Nephron (organoid): ENCODE results near the gene MN1.
A peak's percentile ranks its signal among the peaks of the same experiment; 100 is the strongest.

Source experiments
- H3K27ac Mint-ChIP-seq, 3 experiments: 2 replicates each; pipeline ENCODE4 v1.8.0; 2020; ENCODE audit warnings: mixed read lengths in 3 of 3, mild to moderate bottlenecking in 2 of 3, moderate library complexity in 1 of 3
- H3K27me3 Mint-ChIP-seq: 2 replicates; pipeline ENCODE4 v1.8.0; 2021; ENCODE audit warnings: low read depth, mild to moderate bottlenecking, moderate library complexity, mixed read lengths
- H3K36me3 Mint-ChIP-seq: 2 replicates; pipeline ENCODE4 v1.8.0; 2020; ENCODE audit warnings: low read depth, mixed read lengths
- H3K4me1 Mint-ChIP-seq: 2 replicates; pipeline ENCODE4 v1.8.0; 2020; ENCODE audit warnings: mixed read lengths
- H3K4me3 Mint-ChIP-seq, 3 experiments: 2 replicates each; pipeline ENCODE4 v1.8.0; 2020; ENCODE audit warnings: mild to moderate bottlenecking in 3 of 3, mixed read lengths in 3 of 3, moderate library complexity in 2 of 3
- H3K9me3 Mint-ChIP-seq: 2 replicates; pipeline ENCODE4 v1.8.0; 2020; ENCODE audit warnings: mixed read lengths
- TF ChIP-seq, protein P1 (sequence below), 3 experiments: fragments of 200-600 bp; sonication (generic); IDR thresholded peaks; one replicate each; pipeline ENCODE4 v1.5.0; 2021; ENCODE audit warnings: antibody characterized with exemption in 3 of 3; ENCODE audit not compliant: unreplicated experiment in 3 of 3

Gene MN1

DNA sequence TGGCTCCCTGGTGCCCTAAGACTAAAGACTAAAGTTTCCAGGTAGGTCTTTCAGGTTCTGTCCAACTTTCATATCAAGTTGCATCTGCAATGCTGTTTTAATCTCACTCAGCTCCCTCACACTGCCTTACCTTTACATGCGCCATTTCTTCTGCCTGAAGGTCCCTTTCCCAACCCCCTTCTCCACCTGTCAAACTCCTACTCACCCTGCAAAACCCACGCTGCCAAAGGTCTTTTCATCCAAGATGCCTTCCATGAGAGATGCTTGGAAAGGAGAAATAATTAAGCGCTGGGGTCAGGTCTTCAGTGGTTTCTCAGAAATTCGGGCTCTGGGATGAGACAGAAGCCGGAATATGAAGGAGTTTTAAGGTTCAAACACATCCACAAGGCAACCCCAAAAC lies 95.1 kb downstream of the MN1 start:
- Mint-ChIP-seq H3K27ac (no peak overlapping the region), H3K4me1 (no peaks in the 10 kb centered on the region), H3K4me3 (no peak overlapping the region), H3K36me3 (peaks cover 2% of the 10 kb centered on the region), H3K9me3 (peaks cover 23% of the 10 kb centered on the region), H3K27me3 (peaks cover 26% of the 10 kb centered on the region)
- TF ChIP-seq, protein P1, sequence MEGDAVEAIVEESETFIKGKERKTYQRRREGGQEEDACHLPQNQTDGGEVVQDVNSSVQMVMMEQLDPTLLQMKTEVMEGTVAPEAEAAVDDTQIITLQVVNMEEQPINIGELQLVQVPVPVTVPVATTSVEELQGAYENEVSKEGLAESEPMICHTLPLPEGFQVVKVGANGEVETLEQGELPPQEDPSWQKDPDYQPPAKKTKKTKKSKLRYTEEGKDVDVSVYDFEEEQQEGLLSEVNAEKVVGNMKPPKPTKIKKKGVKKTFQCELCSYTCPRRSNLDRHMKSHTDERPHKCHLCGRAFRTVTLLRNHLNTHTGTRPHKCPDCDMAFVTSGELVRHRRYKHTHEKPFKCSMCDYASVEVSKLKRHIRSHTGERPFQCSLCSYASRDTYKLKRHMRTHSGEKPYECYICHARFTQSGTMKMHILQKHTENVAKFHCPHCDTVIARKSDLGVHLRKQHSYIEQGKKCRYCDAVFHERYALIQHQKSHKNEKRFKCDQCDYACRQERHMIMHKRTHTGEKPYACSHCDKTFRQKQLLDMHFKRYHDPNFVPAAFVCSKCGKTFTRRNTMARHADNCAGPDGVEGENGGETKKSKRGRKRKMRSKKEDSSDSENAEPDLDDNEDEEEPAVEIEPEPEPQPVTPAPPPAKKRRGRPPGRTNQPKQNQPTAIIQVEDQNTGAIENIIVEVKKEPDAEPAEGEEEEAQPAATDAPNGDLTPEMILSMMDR (IDR thresholded peaks at IDR 0.05; ENCODE audit: unreplicated experiment in 3 of 3), result no peak

GRCh38 chr22:27705408-27706080 lies 96.0 kb downstream of the MN1 start:
- TF ChIP-seq, protein P1 (IDR thresholded peaks at IDR 0.05; ENCODE audit: unreplicated experiment in 3 of 3), result no peak
- Mint-ChIP-seq H3K4me1 (no peaks in the 10 kb centered on the region), H3K27ac (no peak overlapping the region), H3K9me3 (peaks cover 22% of the 10 kb centered on the region), H3K27me3 (peaks cover 27% of the 10 kb centered on the region), H3K36me3 (peaks cover 3% of the 10 kb centered on the region), H3K4me3 (no peak overlapping the region)

- Mint-ChIP-seq H3K4me1 (peaks cover 4% of the 10 kb centered on the region), H3K27ac (no peak overlapping the region), H3K36me3 (peaks cover 3% of the 10 kb centered on the region), H3K9me3 (peaks cover 22% of the 10 kb centered on the region), H3K27me3 (peaks cover 24% of the 10 kb centered on the region), H3K4me3 (no peak overlapping the region)
- TF ChIP-seq, protein P1 (IDR thresholded peaks at IDR 0.05; ENCODE audit: unreplicated experiment in 3 of 3), result no peak
These were observed 97.0 kb downstream of the MN1 start for GRCh38 chr22:27704581-27704980.

DNA sequence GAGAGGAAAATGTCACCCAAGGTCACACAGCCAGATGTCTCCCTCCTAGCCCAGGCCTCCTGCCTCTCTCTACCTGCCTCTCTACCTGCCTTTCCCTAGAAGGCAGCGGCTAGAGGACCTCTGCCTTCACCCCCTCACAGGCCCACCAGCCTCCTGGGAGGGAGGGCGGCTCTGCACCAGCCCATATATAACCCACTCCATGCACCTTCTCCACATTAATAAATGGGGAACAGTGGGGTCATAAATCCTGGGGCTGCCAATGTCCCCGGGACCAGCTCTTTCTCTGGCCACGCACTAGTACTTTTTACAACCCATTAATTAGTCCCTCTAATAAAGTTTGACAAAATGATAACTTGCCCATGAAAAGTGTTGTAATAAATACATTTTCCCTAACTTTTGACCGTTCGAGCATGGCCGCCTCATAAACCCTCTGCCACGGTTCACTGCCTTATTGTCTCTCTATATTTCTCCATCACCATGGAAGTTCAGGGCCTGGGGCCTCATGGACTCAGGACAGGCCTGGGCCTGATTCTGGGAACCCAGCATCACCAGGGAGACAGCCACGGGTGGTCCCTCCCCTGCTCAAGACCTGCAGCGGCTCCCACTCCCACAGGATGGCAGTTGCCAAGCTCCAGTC lies 102.1 kb downstream of the MN1 start:
- peak overlapping the region; percentile 11 to 57 (median 32) for H3K27ac Mint-ChIP-seq
- TF ChIP-seq, protein P1 (IDR thresholded peaks at IDR 0.05; ENCODE audit: unreplicated experiment in 3 of 3), result no peak
- H3K27me3 Mint-ChIP-seq, result peaks cover 45% of the 10 kb centered on the region
- peaks cover 8% of the 10 kb centered on the region for H3K36me3 Mint-ChIP-seq
- H3K4me3 Mint-ChIP-seq, result no peak overlapping the region
- peaks cover 17% of the 10 kb centered on the region for H3K4me1 Mint-ChIP-seq
- H3K9me3 Mint-ChIP-seq, result peaks cover 23% of the 10 kb centered on the region

DNA sequence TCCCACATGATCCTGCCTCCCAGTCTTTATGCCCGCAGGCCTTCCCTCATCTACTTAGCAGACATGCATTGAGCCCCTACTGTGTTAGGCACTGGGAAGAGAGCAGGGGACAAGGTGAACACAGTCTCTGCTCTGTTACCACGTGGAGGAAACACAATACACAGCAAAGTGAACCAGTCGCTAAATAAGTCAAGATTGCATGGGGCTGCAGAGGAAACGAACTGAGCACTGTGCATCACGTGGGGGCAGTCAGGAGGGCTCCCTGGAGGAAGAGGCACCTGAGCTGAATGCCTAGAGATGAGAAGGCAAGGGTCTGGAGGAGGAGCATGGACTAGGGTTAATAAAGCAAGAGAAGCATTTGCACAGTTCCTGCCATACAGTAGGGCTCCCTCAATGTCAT lies 102.7 kb downstream of the MN1 start:
- TF ChIP-seq, protein P1 (IDR thresholded peaks at IDR 0.05; ENCODE audit: unreplicated experiment in 3 of 3), result no peak

More for the DNA sequence above, 102.7 kb downstream of the MN1 start:
- peak overlapping the region in 1 of 3 experiments; percentile 57 for H3K27ac Mint-ChIP-seq
- H3K9me3 Mint-ChIP-seq, result peaks cover 22% of the 10 kb centered on the region
- H3K36me3 Mint-ChIP-seq, result peaks cover 8% of the 10 kb centered on the region
- H3K27me3 Mint-ChIP-seq, result peaks cover 49% of the 10 kb centered on the region
- H3K4me3 Mint-ChIP-seq, result no peak overlapping the region
- H3K4me1 Mint-ChIP-seq, result peaks cover 17% of the 10 kb centered on the region
